Spinal cord (tissue), 10 donors: ENCODE results near the gene ZBTB7A. TPM values are rescaled to one million over a fixed set of nuclear protein-coding genes. Genes with fewer than 3 reads are reported as not detected.

Experiments used
- DNase-seq, 6 donors: peaks; one replicate each; pipeline versions ENCODE4 v3.0.0 to v3.0.0-alpha.2; 2013 to 2015; ENCODE audit warnings: low spot score in 6 of 6, low read depth in 4 of 6
- H3K27ac ChIP-seq: one replicate; pipeline ENCODE4 v1.5.1; 2013; ENCODE audit warnings: low read depth, low read length, control low read depth
- H3K27me3 ChIP-seq: one replicate; pipeline ENCODE4 v1.6.1; 2013; ENCODE audit warnings: low read length; ENCODE audit not compliant: control insufficient read depth, insufficient read depth
- H3K36me3 ChIP-seq: one replicate; pipeline ENCODE4 v1.6.1; 2013; ENCODE audit warnings: low read length; ENCODE audit not compliant: control insufficient read depth, insufficient read depth
- H3K4me1 ChIP-seq: one replicate; pipeline ENCODE4 v1.6.1; 2013; ENCODE audit warnings: low read length; ENCODE audit not compliant: control insufficient read depth, insufficient read depth
- H3K4me3 ChIP-seq: one replicate; pipeline ENCODE4 v1.5.1; 2013; ENCODE audit warnings: low read depth, low read length, control low read depth
- H3K9me3 ChIP-seq: one replicate; pipeline ENCODE4 v1.6.1; 2013; ENCODE audit warnings: low read length; ENCODE audit not compliant: control insufficient read depth, insufficient read depth
- WGBS: methylation state at CpG from one replicate; pipeline ENCODE4 v1.1.5; 2013; ENCODE audit warnings: missing lambda C conversion rate; ENCODE audit not compliant: insufficient coverage; 5-methylcytosine and 5-hydroxymethylcytosine counted together
- polyA plus RNA-seq, 2 donors: library from polyadenylated mRNA; unstranded; fragments of 120-200 nt; gene quantifications; one replicate each; pipeline ENCODE4 v1.2.1, GENCODE V29; 2013; ENCODE audit not compliant: insufficient read length in 2 of 2
- total RNA-seq, 2 donors: library from RNA; depleted of rRNA in 1 of 2; stranded (reverse); fragments of 120-200 nt in 1 of 2; fragments of >200 nt in 1 of 2; gene quantifications; one replicate each; pipeline versions ENCODE4 v1.2.3 to v1.2.4, GENCODE V29; 2013 to 2014
- donor health status: healthy.

The ZBTB7A gene
- total and polyA plus RNA-seq, 4 donors, result 6.6 to 14.6 (median 9.8) TPM

DNA sequence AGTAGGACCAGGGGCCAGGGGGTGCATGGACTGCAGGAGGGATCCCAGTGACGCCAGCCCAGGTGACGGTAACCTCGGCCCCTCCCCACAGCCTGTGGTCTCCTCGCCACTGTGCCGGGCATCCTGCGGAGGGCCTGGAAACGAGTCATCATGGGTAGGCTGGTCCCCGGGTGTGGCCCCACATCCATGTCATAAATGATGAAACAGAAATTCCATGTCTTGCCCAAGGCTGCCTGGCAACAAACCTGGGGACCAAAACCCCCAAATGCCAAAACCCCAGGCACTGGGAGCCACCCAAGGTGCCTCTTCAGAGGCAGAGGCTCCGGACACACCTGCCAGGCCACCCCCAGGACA lies 36.4 kb upstream of the ZBTB7A start:
- WGBS, result 93% methylated on average over 9 of the region's 9 CpGs
- peaks cover 97% of the 10 kb centered on the region for H3K36me3 ChIP-seq
- no peak overlapping the region for H3K27ac ChIP-seq
- no peaks in the 10 kb centered on the region for H3K27me3 ChIP-seq
- H3K4me3 ChIP-seq, result no peak overlapping the region
- no peak for DNase-seq
- H3K9me3 ChIP-seq, result no peaks in the 10 kb centered on the region
- no peaks in the 10 kb centered on the region for H3K4me1 ChIP-seq

DNA sequence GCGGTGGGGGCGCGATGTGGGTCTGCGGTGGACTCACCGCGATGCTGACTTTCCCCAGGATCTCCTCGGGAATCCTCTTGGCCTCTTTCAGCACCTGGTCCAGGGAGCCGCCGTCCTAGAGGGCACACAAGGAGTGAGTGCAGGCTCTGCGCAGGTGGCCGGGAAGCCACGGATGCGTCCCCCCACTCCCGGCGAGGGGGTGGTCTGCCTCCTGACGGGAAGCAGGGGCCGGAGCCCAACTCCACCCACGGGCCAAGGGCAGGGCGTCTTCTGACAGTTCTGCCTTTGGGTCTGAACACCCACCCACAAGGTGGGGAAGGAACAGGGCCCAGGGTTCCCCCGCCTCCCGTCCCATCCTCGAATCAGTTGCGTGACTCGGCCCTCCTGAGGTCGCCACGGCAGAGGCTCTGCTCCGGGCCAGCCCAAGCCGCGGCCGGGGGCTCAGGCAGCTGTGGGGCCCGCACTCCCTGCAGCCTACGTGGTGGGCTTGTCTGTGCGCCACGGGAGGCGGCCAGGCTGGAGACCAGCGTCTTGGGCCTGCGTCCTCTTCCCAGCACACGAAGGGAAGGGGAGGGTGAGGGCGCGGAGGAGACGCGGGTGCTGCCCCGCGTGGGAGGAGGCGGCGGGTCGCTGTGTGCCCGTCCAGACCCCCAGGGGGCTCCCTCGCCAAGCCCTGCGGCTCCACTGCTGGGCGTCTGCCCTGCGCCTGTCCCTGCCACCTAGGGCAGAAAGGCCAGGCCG lies 35.8 kb upstream of the ZBTB7A start:
- DNase-seq, result no peak
- peaks cover 97% of the 10 kb centered on the region for H3K36me3 ChIP-seq
- no peak overlapping the region for H3K27ac ChIP-seq
- H3K4me3 ChIP-seq, result no peak overlapping the region
- H3K27me3 ChIP-seq, result no peaks in the 10 kb centered on the region
- 85% methylated on average over 52 of the region's 53 CpGs for WGBS
- H3K4me1 ChIP-seq, result no peaks in the 10 kb centered on the region
- H3K9me3 ChIP-seq, result no peaks in the 10 kb centered on the region

DNA sequence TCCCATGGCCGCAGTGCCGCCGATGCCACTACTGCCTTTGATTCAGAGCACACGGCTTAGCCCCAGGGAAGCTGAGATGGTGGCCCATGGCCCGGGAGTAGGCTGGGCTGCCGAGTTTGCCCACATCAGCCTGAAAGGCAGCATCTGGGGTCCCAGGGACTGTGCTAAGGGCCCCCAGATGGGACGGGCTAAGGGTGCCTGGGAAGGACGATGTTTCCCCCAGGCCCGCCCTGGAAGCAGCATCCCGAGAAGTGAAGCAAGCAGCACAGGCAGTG lies 34.7 kb upstream of the ZBTB7A start:
- no peak overlapping the region for H3K4me3 ChIP-seq
- H3K27ac ChIP-seq, result no peak overlapping the region
- DNase-seq, result no peak
- WGBS, result 94% methylated on average over 10 of the region's 10 CpGs
- H3K27me3 ChIP-seq, result no peaks in the 10 kb centered on the region
- no peaks in the 10 kb centered on the region for H3K9me3 ChIP-seq
- H3K36me3 ChIP-seq, result peaks cover 98% of the 10 kb centered on the region
- no peaks in the 10 kb centered on the region for H3K4me1 ChIP-seq

DNA sequence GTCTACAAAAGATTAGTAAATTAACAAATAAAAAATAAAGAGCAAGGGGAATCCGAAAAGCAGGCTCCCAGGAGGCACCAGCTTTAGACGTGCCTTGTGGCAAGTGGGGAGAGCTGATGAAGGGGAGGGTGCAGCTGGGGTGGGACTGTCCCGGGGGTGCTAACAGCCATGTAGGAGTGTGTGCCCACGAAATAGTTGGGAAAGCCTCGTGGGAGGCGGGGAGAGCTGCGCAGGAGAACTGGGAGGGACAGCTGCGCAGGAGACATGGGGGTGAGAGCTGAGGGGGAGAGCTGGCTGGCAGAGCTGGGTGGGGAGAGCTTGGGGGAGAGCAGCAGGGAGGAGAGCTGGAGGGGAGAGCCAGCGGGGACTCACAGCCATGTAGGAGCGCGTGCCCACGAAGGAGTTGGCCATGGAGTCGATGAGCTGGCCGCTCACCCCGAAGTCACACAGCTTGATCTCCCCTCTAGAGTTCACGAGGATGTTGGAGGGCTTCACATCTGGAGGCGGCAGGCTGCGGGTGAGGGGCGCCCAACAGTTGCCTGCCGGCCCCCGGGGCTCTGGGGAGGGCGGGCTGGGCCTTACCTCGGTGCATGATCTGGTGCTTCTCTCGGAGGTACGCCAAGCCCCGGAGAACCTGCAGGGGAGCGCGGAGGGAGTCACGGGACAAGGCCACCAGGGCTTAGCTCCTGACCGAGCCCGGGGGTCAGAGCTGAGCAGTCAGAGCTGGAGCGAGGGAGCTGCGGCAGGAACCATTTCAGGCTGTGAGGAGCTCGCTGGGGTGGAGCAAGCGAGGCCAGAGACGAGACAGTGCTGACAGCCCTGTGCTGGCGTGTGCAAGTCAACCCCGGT lies 34.2 kb upstream of the ZBTB7A start:
- Histone ChIP-seq H3K4me3 (no peak overlapping the region), H3K36me3 (peaks cover 98% of the 10 kb centered on the region), H3K27ac (no peak overlapping the region), H3K9me3 (no peaks in the 10 kb centered on the region), H3K4me1 (no peaks in the 10 kb centered on the region), H3K27me3 (no peaks in the 10 kb centered on the region)
- no peak for DNase-seq
- 93% methylated on average over 38 of the region's 38 CpGs for WGBS

DNA sequence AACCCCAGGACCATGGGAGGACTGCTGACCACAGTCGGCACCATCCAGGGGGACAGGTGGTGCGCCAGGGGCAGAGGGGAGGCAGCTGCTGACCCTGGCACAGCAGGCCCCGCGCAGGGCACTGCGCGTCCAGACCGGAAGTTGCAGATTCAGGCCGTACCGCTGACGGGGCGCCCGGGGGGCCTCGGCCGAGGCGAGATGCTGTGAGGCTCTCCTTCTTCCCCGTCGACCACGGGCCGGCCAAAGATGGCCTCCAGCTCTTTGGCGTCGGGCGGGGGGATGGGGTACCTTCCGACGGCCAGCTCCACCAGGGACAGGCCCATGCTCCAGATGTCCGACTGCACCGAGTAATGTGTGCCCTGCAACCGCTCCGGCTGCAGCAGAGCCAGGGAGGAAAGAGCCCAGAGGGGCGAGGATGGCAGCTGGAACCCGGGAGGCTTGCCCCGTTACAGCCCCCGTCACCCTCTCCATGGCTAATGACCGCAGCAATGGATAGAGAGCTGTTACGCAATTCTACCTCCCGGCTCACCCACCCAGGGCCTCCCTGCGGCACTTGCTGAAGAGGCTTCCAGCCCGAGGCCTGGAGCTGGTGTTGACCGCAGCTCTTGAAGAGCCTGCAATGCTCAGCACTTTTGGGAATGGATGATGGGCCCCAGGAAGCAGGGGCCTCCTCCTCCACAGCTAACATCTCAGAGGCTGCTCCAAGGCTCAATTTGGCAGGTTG lies 32.5 kb upstream of the ZBTB7A start:
- WGBS, result 93% methylated on average over 36 of the region's 38 CpGs
- Histone ChIP-seq H3K4me3 (no peak overlapping the region), H3K9me3 (no peaks in the 10 kb centered on the region), H3K27ac (no peak overlapping the region), H3K4me1 (no peaks in the 10 kb centered on the region), H3K36me3 (peaks cover 100% of the 10 kb centered on the region), H3K27me3 (no peaks in the 10 kb centered on the region)
- DNase-seq, result no peak

DNA sequence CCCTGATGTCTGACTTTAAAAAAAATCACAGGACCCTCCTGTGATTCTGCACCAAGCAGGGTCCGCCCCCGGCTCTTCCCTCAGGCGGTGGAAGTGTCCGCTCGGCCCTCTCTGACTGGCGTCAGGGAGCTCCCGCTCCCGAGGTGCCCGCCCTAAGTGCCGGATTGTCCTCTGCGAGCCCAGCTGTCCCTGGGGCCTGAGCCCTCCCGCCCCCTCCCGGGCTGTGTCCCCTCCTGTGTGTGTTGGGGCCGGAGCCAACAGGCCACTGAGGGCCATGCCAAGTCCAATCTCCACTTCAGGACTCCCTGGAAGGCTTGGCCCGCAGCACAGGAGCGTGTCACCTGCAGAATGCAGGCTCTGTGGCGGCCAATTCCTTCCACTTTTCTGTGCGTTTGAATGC lies 31.8 kb upstream of the ZBTB7A start:
- Histone ChIP-seq H3K27ac (no peak overlapping the region), H3K27me3 (no peaks in the 10 kb centered on the region), H3K4me3 (no peak overlapping the region), H3K36me3 (peaks cover 100% of the 10 kb centered on the region), H3K4me1 (no peaks in the 10 kb centered on the region), H3K9me3 (no peaks in the 10 kb centered on the region)
- no peak for DNase-seq
- WGBS, result 91% methylated on average over 18 of the region's 18 CpGs

DNA sequence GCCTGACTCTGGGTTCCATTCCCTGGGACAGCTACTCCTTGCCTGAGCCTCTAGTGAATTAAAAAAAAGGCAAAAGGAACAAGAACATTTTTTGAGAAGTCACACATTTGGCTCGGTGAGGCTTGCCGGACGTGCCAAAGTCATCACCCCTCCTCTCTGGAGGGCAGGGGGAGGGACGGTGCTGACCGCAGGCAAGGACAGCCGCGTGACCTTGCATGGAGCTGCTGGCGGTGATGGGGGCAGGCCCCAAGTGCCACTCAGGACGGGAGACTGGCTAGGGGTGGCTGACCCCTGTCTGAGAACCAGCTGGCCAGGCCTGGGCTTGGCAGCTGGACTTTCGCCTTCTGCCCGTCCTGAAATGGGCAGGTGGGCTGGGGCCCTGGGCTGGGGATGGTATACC lies 30.8 kb upstream of the ZBTB7A start:
- no peak overlapping the region for H3K27ac ChIP-seq

DNA sequence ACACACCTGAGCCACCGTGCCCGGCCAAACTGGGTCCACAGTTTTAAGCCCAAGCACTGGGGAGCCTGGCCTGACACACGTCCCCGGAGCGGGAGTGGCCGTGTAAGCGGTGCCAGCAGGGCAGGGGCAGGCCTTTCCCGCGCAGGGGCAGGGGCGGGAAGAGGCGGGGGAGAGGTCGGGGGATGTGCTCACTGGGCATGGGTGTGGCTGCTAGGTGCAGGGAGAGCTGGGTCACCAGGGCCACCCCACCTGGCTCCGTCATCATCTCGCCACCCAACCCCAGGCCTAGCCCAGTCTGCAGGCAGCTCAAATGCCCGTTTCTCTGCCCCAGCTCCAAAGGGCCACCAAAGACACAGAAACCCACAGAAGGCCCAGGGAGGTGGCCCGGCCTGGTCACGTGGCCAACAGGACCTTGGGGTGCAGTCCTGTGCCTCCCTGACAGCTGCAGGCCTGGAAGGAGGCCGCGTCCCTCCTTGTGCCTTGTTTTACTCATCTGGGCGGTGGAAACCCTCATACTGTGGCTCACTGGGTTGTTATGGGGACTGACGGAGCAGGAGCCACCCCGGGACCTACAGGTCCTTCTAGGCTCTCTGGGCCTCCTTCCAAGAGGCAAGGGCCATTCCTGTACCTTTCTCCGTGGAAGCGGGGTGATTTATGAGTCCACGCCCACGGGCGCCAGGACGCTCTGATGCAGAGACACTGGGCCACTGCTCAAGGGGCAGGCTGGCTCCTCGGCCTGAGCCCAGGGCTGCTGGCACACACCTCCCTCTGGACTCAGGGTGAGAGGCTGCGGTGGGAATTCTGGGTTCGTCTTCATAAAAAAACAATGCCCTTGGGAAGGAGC lies 29.6 kb upstream of the ZBTB7A start:
- Histone ChIP-seq H3K4me3 (no peak overlapping the region), H3K27me3 (no peaks in the 10 kb centered on the region), H3K27ac (no peak overlapping the region), H3K36me3 (peaks cover 97% of the 10 kb centered on the region), H3K4me1 (no peaks in the 10 kb centered on the region), H3K9me3 (no peaks in the 10 kb centered on the region)
- DNase-seq, result no peak
- WGBS, result 85% methylated on average over 26 of the region's 31 CpGs

More for the DNA sequence above, 30.8 kb upstream of the ZBTB7A start:
- 82% methylated on average over 11 of the region's 11 CpGs for WGBS
- Histone ChIP-seq H3K4me3 (no peak overlapping the region), H3K27me3 (no peaks in the 10 kb centered on the region), H3K36me3 (peaks cover 100% of the 10 kb centered on the region), H3K9me3 (no peaks in the 10 kb centered on the region), H3K4me1 (no peaks in the 10 kb centered on the region)
- DNase-seq, result no peak

DNA sequence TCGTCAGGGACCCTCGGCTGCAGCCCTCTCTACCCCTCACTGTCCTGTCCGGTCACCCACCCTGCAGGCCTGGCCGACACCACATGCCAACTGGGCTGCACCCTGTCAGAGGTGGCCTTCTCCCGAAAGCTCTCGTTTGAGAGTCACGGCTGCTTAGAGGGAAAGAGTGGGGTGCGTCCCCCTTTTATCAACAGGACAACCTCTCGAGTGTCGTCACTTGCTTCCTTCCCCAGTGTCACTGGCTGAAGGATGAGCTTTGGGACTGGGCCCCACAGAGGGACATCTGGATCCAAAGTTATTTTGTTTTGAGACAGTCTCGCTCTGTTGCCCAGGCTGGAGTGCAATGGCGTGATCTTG lies 28.8 kb upstream of the ZBTB7A start:
- DNase-seq, result no peak
- Histone ChIP-seq H3K36me3 (peaks cover 95% of the 10 kb centered on the region), H3K9me3 (no peaks in the 10 kb centered on the region), H3K27me3 (no peaks in the 10 kb centered on the region), H3K27ac (no peak overlapping the region), H3K4me1 (no peaks in the 10 kb centered on the region), H3K4me3 (no peak overlapping the region)
- WGBS, result 94% methylated on average over 10 of the region's 12 CpGs
